Cardiac fibroblast (primary cell): Measurements from ENCODE around the gene SEMA5A.
A peak's percentile ranks its signal among the peaks of the same experiment; 100 is the strongest.

Source experiments
- DNase-seq, 2 donors: peaks; one replicate each; pipeline versions ENCODE4 v3.0.0 to v3.0.0-alpha.2; 2010; ENCODE audit warnings: low read depth in 2 of 2
- H3K4me3 ChIP-seq, 2 donors: replicated peaks in 1 of 2; 1 replicate in 1 of 2; 2 replicates in 1 of 2; pipeline ENCODE4 v1.5.1; 2011; ENCODE audit warnings: low read depth in 2 of 2, low read length in 2 of 2, mild to moderate bottlenecking in 2 of 2, moderate library complexity in 1 of 2
- CTCF ChIP-seq: IDR thresholded peaks from one replicate; pipeline ENCODE4 v1.5.1; 2011; ENCODE audit warnings: low read depth, mild to moderate bottlenecking, low read length, inconsistent platforms

SEMA5A gene

GRCh38 chr5:9533096-9533495, 12.8 kb downstream of the SEMA5A start:
- H3K4me3 ChIP-seq: no peak overlapping the region
- DNase-seq: peak; percentile 35 to 46
- TF ChIP-seq CTCF: no peak

- DNase-seq: no peak
- TF ChIP-seq CTCF: no peak
- no peak overlapping the region for H3K4me3 ChIP-seq
These were observed 16.4 kb downstream of the SEMA5A start for GRCh38 chr5:9529513-9529912.

DNA sequence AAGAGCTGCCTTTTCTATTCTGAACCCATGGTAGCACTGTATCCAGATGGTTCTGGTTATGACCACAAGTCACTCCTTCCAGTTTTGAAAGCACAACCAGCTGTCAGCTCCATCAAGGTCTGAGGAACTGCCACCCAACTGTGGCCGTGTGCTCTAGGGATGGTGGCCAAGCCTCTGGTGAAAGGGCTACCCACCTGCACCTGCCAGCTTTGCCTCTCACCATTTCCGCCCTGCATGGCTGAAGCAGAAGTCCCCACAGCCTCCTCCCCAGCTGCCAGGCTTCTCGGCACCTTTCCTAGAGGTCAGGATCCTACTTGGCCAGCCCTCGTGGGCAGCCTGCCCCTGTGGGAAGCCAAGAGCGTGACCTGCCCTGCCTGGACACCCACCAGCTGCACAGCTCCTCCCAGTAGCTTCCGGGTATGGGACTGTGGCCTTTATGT, 16.8 kb downstream of the SEMA5A start:
- no peak for DNase-seq
- no peak overlapping the region for H3K4me3 ChIP-seq
- TF ChIP-seq CTCF: no peak

DNA sequence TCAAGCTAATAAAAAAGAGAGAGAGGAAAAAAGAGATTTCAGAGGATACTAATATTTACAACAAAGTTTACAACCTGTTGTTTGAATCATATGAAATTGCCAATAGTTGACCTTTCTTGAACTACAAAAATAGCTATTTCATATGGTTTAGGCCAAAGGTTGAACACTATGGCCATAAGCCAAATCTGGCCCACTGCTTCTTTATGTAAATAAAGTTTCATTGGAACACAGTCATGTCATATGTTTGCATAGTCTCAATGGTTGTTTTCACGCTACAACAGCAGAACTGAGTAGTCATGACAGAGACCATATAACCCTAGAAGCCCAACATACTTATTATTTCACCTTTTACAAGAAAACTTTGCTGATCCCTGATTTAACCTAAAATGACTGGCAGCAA, 20.9 kb downstream of the SEMA5A start:
- H3K4me3 ChIP-seq: no peak overlapping the region
- TF ChIP-seq CTCF: no peak

DNA sequence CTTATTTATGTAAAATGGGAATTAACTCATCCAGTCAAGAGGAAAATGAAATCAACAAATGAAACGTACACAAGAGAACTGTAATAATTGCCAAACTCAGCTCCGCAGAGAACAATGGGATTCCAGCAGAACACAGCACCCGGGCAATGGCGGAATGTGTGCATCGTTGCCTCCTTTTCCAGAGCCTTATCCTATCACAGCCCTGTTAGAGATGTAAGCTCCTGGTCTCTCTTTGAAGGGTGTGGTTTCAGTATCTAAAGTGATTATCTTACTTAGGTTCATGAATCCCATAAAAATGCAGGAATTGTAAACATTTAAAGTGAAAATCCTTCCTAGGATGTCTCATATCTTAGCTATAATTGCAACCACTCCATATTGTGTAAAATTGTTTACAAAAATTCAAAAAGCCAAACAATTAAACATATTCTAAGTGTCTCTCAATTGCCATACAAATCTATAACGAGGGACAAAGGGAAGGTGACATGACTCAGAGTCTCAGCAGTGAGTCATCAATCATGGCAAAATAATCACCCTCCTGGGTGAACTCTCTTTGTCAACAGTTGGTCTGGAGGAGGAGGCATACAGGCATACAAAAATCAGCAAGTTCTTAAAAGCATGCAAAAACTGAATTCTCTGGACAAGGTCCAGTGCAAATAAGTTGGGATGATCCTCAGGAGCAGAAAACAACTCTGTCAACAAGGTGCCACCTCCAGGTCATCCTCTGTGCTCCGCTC, 22.6 kb downstream of the SEMA5A start:
- TF ChIP-seq CTCF: no peak
- no peak overlapping the region for H3K4me3 ChIP-seq
- peak; percentile 35 to 49 for DNase-seq

More for the DNA sequence above, 20.9 kb downstream of the SEMA5A start:
- DNase-seq: no peak

DNA sequence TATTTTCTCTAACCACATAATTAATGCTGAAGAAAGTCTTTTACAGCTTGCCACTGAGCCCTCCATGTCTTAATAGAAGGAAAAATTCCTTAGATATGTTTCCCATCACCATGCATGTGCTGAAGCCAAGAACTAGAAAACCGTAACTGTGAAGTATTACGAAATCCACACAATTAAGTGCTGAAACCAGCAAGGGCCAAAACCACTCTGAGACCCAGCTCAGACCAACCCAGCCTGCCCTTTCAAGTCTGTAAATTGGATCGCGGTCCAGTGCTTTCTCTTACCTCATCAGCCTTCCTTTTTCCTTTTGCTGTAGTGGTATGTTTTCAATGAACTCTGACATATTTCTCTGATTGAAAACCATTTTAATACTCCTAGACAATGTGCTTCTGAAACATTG, 26.3 kb downstream of the SEMA5A start:
- no peak overlapping the region for H3K4me3 ChIP-seq
- TF ChIP-seq CTCF: no peak
- peak in 1 of 2 donors; percentile 94 for DNase-seq

DNA sequence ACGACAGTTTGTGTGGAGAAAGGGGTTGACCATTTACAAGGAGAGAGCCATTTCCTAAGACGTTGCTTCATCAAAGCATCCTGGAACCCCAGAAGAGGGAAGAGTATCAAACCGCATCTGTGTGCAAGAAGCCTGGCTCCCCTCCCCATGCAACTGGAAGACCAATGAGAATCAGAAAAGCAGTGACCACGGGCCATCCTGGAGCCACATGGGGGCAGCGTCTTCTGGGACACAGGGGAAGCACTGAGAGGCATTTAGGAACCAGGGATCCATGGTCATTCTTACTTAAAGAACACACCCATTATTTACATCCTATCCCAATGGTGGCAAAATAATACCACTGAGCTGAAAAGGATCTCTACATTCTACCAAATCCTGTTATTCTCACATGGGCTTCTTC, 29.3 kb downstream of the SEMA5A start:
- no peak overlapping the region for H3K4me3 ChIP-seq
- DNase-seq: no peak
- TF ChIP-seq CTCF: no peak
